SK-N-SH treated with all-trans-retinoic acid at 6 μM for 48 hours (cell line): Measurements from ENCODE around the gene NARF.

Source experiments
- CSDC2 ChIP-seq: fragments of 250-450 bp; sonication (Bioruptor Pico); IDR thresholded peaks from 2 replicates; pipeline ENCODE4 v1.5.0; 2020; ENCODE audit warnings: mild to moderate bottlenecking, moderate library complexity
- CSRNP3 ChIP-seq: fragments of 250-450 bp; sonication (Bioruptor Pico); IDR thresholded peaks from 2 replicates; pipeline ENCODE4 v1.5.1; 2021; ENCODE audit warnings: mild to moderate bottlenecking, moderate library complexity
- ESRRG ChIP-seq: fragments of 250-450 bp; sonication (Bioruptor Pico); IDR thresholded peaks from 2 replicates; pipeline ENCODE4 v1.6.1; 2021; ENCODE audit warnings: mild to moderate bottlenecking
- PATZ1 ChIP-seq: fragments of 250-450 bp; sonication (Bioruptor Pico); IDR thresholded peaks from 2 replicates; pipeline ENCODE4 v1.8.0; 2020; ENCODE audit warnings: mild to moderate bottlenecking, moderate library complexity, borderline replicate concordance
- PPARA ChIP-seq: fragments of 250-450 bp; sonication (Bioruptor Pico); IDR thresholded peaks from 2 replicates; pipeline ENCODE4 v1.5.0; 2020; ENCODE audit warnings: mild to moderate bottlenecking, borderline replicate concordance
- TCF4 ChIP-seq: fragments of 250-450 bp; sonication (Bioruptor Pico); IDR thresholded peaks from 2 replicates; pipeline ENCODE4 v1.8.0; 2021; ENCODE audit warnings: mild to moderate bottlenecking, moderate library complexity, borderline replicate concordance
- TOX ChIP-seq: fragments of 250-450 bp; sonication (Bioruptor Pico); IDR thresholded peaks from 2 replicates; pipeline ENCODE4 v1.8.0; 2021; ENCODE audit warnings: mild to moderate bottlenecking, moderate library complexity, borderline replicate concordance
- ZNF565 ChIP-seq: fragments of 450-650 bp; formaldehyde crosslinking; conservative IDR thresholded peaks from 2 replicates; pipeline ENCODE4 v1.5.0; 2020; ENCODE audit warnings: low read depth, mild to moderate bottlenecking, moderate library complexity

- TF ChIP-seq PPARA (CRISPR knock-in tag) (no peak), CSRNP3 (no peak), TOX (CRISPR knock-in tag) (no peak), ZNF565 (CRISPR knock-in tag) (no peak), TCF4 (CRISPR knock-in tag) (no peak), ESRRG (no peak), PATZ1 (CRISPR knock-in tag) (no peak), CSDC2 (no peak)
These were observed 49.6 kb upstream of the NARF start for GRCh38 chr17:82408938-82409318.
